ENCODE measurements around the gene C1QL2.

C1QL2 gene

GRCh38 chr2:119178776-119179175, 20.2 kb upstream of the C1QL2 start:
- Histone ChIP-seq H3K27me3 (replicated peaks) (no peaks in the 10 kb centered on the region), H3K36me3 (replicated peaks) (no peaks in the 10 kb centered on the region), H3K4me3 (ENCODE audit: low read depth, low read length) (no peak overlapping the region), H3K27ac (no peak overlapping the region)
- TF ChIP-seq CTCF (IDR thresholded peaks at IDR 0.05; ENCODE audit: low read depth, low read length, missing control alignments): no peak
- in situ Hi-C loops (cut with HindIII; ENCODE audit: low pct_ligation_motif_present, low sequenced_read_pairs): no loop called here
- DNase-seq: no peak

- Histone ChIP-seq H3K27me3 (replicated peaks) (no peaks in the 10 kb centered on the region), H3K36me3 (replicated peaks) (no peaks in the 10 kb centered on the region), H3K4me3 (ENCODE audit: low read depth, low read length) (no peak overlapping the region), H3K27ac (no peak overlapping the region)
- DNase-seq: no peak
- no peak for TF ChIP-seq CTCF (IDR thresholded peaks at IDR 0.05; ENCODE audit: low read depth, low read length, missing control alignments)
- in situ Hi-C loops (cut with HindIII; ENCODE audit: low pct_ligation_motif_present, low sequenced_read_pairs): no loop called here
These were observed 19.3 kb upstream of the C1QL2 start for GRCh38 chr2:119177838-119178190.

GRCh38 chr2:119177171-119177837, 18.8 kb upstream of the C1QL2 start:
- TF ChIP-seq CTCF (IDR thresholded peaks at IDR 0.05; ENCODE audit: low read depth, low read length, missing control alignments): no peak
- in situ Hi-C loops (cut with HindIII; ENCODE audit: low pct_ligation_motif_present, low sequenced_read_pairs): no loop called here
- H3K27ac ChIP-seq: no peak overlapping the region
- H3K4me3 ChIP-seq (ENCODE audit: low read depth, low read length): no peak overlapping the region
- no peaks in the 10 kb centered on the region for H3K36me3 ChIP-seq (replicated peaks)
- DNase-seq: no peak
- no peaks in the 10 kb centered on the region for H3K27me3 ChIP-seq (replicated peaks)

- H3K27me3 ChIP-seq (replicated peaks): no peaks in the 10 kb centered on the region
- no peak for DNase-seq
- TF ChIP-seq CTCF (IDR thresholded peaks at IDR 0.05; ENCODE audit: low read depth, low read length, missing control alignments): no peak
- H3K36me3 ChIP-seq (replicated peaks): no peaks in the 10 kb centered on the region
- no peak overlapping the region for H3K27ac ChIP-seq
- H3K4me3 ChIP-seq (ENCODE audit: low read depth, low read length): no peak overlapping the region
- in situ Hi-C loops (cut with HindIII; ENCODE audit: low pct_ligation_motif_present, low sequenced_read_pairs): no loop called here
These were observed 17.0 kb upstream of the C1QL2 start for GRCh38 chr2:119175517-119175916.

GRCh38 chr2:119174993-119175347, 16.4 kb upstream of the C1QL2 start:
- H3K27me3 ChIP-seq (replicated peaks): no peaks in the 10 kb centered on the region
- TF ChIP-seq CTCF (IDR thresholded peaks at IDR 0.05; ENCODE audit: low read depth, low read length, missing control alignments): no peak
- DNase-seq: no peak
- H3K27ac ChIP-seq: no peak overlapping the region
- in situ Hi-C loops (cut with HindIII; ENCODE audit: low pct_ligation_motif_present, low sequenced_read_pairs): no loop called here
- H3K36me3 ChIP-seq (replicated peaks): no peaks in the 10 kb centered on the region
- no peak overlapping the region for H3K4me3 ChIP-seq (ENCODE audit: low read depth, low read length)
